Uterus (tissue), 4 donors: Measurements from ENCODE around the gene OR4D11. TPM values are rescaled to one million over a fixed set of nuclear protein-coding genes. Genes with fewer than 3 reads are reported as not detected.

Source experiments
- DNase-seq, 2 donors: peaks; one replicate each; pipeline ENCODE4 v3.0.0-alpha.2; 2019 to 2020
- H3K27ac ChIP-seq, 2 donors: fragments of 200-600 bp; sonication (generic); 1 replicate in 1 of 2; 2 replicates in 1 of 2; pipeline ENCODE4 v1.5.1; 2016 to 2018
- H3K27me3 ChIP-seq, 2 donors: fragments of 200-600 bp; sonication (generic); one replicate each; pipeline ENCODE4 v1.5.1; 2018 to 2019; ENCODE audit warnings: control low read depth in 1 of 2
- H3K36me3 ChIP-seq, 2 donors: fragments of 200-600 bp; sonication (generic); one replicate each; pipeline ENCODE4 v1.5.1; 2019; ENCODE audit warnings: control low read depth in 1 of 2
- H3K4me1 ChIP-seq, 2 donors: fragments of 200-600 bp; sonication (generic); one replicate each; pipeline ENCODE4 v1.5.1; 2018 to 2019; ENCODE audit warnings: control low read depth in 1 of 2
- H3K4me3 ChIP-seq, 2 donors: fragments of 200-600 bp; sonication (generic); 1 replicate in 1 of 2; 2 replicates in 1 of 2; pipeline ENCODE4 v1.5.1; 2018 to 2019; ENCODE audit warnings: mild to moderate bottlenecking in 1 of 2
- H3K9me3 ChIP-seq, 2 donors: fragments of 200-600 bp; sonication (generic); one replicate each; pipeline ENCODE4 v1.5.1; 2019; ENCODE audit warnings: control low read depth in 1 of 2
- CTCF ChIP-seq, 4 experiments: fragments of 200-600 bp in 2 of 4; fragments of 450-650 bp in 2 of 4; sonication (generic) in 2 of 4; IDR thresholded peaks; one replicate each; pipeline ENCODE4 v1.5.1; 2016 to 2019; ENCODE audit warnings: antibody characterized with exemption in 4 of 4, mild to moderate bottlenecking in 2 of 4, moderate library complexity in 1 of 4
- POLR2A ChIP-seq, 2 donors: fragments of 450-650 bp; IDR thresholded peaks; one replicate each; pipeline ENCODE4 v1.6.1; 2016; ENCODE audit warnings: antibody characterized with exemption in 2 of 2, mild to moderate bottlenecking in 1 of 2, moderate library complexity in 1 of 2
- intact Hi-C: fragments of 100-400 bp; cut with DNase I; formaldehyde crosslinking; loops from one replicate; pipeline ENCODE4 v1.15.1; 2023; ENCODE audit warnings: low total_unique reads
- total RNA-seq, 4 donors: library from RNA; depleted of rRNA in 3 of 4; stranded (reverse); fragments of >200 nt in 3 of 4; gene quantifications; one replicate each; pipeline versions ENCODE4 v1.1.0 to v1.2.4, GENCODE V29; 2014 to 2023
- donor health status: DM: yes; HTN: yes; CAD: no.

OR4D11 gene
- not detected for total RNA-seq

- TF ChIP-seq CTCF (IDR thresholded peaks at IDR 0.05) (no peak), POLR2A (IDR thresholded peaks at IDR 0.05) (no peak)
- Histone ChIP-seq H3K4me3 (no peak within 1 kb of the TSS), H3K4me1 (no peaks in the 10 kb centered on the region), H3K27ac (no peak within 1 kb of the TSS), H3K9me3 (no peaks in the 10 kb centered on the region), H3K36me3 (no peaks in the 10 kb centered on the region), H3K27me3 (no peaks in the 10 kb centered on the region)
- intact Hi-C loops = no loop called here
- DNase-seq = no peak
Observed at GRCh38 chr11:59503276-59503675, at the start of gene OR4D11. Gene OR4D11 (plus strand): TSS chr11:59503576. CDS start chr11:59503576, 0 bp downstream.

- Histone ChIP-seq H3K4me1 (no peaks in the 10 kb centered on the region), H3K27ac (no peak within 1 kb of the TSS), H3K27me3 (no peaks in the 10 kb centered on the region), H3K9me3 (no peaks in the 10 kb centered on the region), H3K4me3 (no peak within 1 kb of the TSS), H3K36me3 (no peaks in the 10 kb centered on the region)
- DNase-seq = no peak
- TF ChIP-seq CTCF (IDR thresholded peaks at IDR 0.05) (no peak), POLR2A (IDR thresholded peaks at IDR 0.05) (no peak)
- intact Hi-C loops = no loop called here
Observed at GRCh38 chr11:59456661-59457060, 46.7 kb upstream of the OR4D11 start, which contains the start of gene OR4D6. Gene OR4D6 (plus strand): TSS chr11:59456961. CDS start chr11:59456961, 0 bp downstream.

- Histone ChIP-seq H3K4me3 (no peak overlapping the region), H3K27ac (no peak overlapping the region), H3K4me1 (no peaks in the 10 kb centered on the region), H3K36me3 (no peaks in the 10 kb centered on the region), H3K9me3 (no peaks in the 10 kb centered on the region), H3K27me3 (no peaks in the 10 kb centered on the region)
- TF ChIP-seq CTCF (IDR thresholded peaks at IDR 0.05) (no peak), POLR2A (IDR thresholded peaks at IDR 0.05) (no peak)
- intact Hi-C loops = no loop called here
- DNase-seq = no peak
Observed at GRCh38 chr11:59459916-59460315, 43.5 kb upstream of the OR4D11 start.

- no peaks in the 10 kb centered on the region for H3K4me1 ChIP-seq
- no peak overlapping the region for H3K27ac ChIP-seq
- H3K27me3 ChIP-seq = no peaks in the 10 kb centered on the region
- H3K9me3 ChIP-seq = no peaks in the 10 kb centered on the region
- H3K4me3 ChIP-seq = no peak overlapping the region
- TF ChIP-seq POLR2A (IDR thresholded peaks at IDR 0.05) = no peak
- TF ChIP-seq CTCF (IDR thresholded peaks at IDR 0.05) = no peak
- peak; percentile 20 to 42 for DNase-seq
- intact Hi-C loops = no loop called here
- no peaks in the 10 kb centered on the region for H3K36me3 ChIP-seq
Observed at GRCh38 chr11:59463190-59463641, 40.2 kb upstream of the OR4D11 start.

- DNase-seq = no peak
- TF ChIP-seq CTCF (IDR thresholded peaks at IDR 0.05) = no peak
- no peak for TF ChIP-seq POLR2A (IDR thresholded peaks at IDR 0.05)
- Histone ChIP-seq H3K4me1 (no peaks in the 10 kb centered on the region), H3K9me3 (no peaks in the 10 kb centered on the region), H3K4me3 (no peak within 1 kb of the TSS), H3K27ac (no peak within 1 kb of the TSS), H3K27me3 (no peaks in the 10 kb centered on the region), H3K36me3 (no peaks in the 10 kb centered on the region)
- intact Hi-C loops = no loop called here
Observed at GRCh38 chr11:59473015-59473414, 30.4 kb upstream of the OR4D11 start, which contains the start of gene OR4D10. Gene OR4D10 (plus strand): TSS chr11:59473315. CDS start chr11:59477430, 4,115 bp downstream.
